Measurements from ENCODE around the gene MRPL27. TPM values are rescaled to one million over a fixed set of nuclear protein-coding genes. Genes with fewer than 3 reads are reported as not detected.

Gene MRPL27
- total and polyA plus RNA-seq, 3 experiments from 2014 or later = 49.2 to 88.8 (median 87.2) TPM

- H3K9me3 ChIP-seq (ENCODE audit: low read length) = no peaks in the 10 kb centered on the region
- Mint-ChIP-seq H3K36me3 (peaks cover 0 to 56% (median 0%) of the 10 kb centered on the region in 3 donors), H3K4me3 (no peak overlapping the region)
Measured at GRCh38 chr17:50359005-50359699, 13.8 kb downstream of the MRPL27 start.

GRCh38 chr17:50358177-50358576, 14.8 kb downstream of the MRPL27 start:
- DNase-seq = no peak

More at GRCh38 chr17:50359005-50359699, 13.8 kb downstream of the MRPL27 start:
- H3K27me3 ChIP-seq (ENCODE audit: insufficient read depth, low read length, poor library complexity, severe bottlenecking) = no peaks in the 10 kb centered on the region
- no peaks in the 10 kb centered on the region for H3K27me3 Mint-ChIP-seq
- peaks cover 5% of the 10 kb centered on the region for H3K4me1 ChIP-seq (ENCODE audit: insufficient read depth, low read length)
- no peak overlapping the region for H3K4me3 ChIP-seq (ENCODE audit: low read length)
- H3K36me3 ChIP-seq (ENCODE audit: insufficient read depth, low read length) = peaks cover 6% of the 10 kb centered on the region
- DNase-seq = no peak
- peak overlapping the region in 2 of 8 donors; percentile 5 to 32 for H3K27ac Mint-ChIP-seq
- H3K9me3 Mint-ChIP-seq = no peaks in the 10 kb centered on the region
- H3K4me1 Mint-ChIP-seq = peaks cover 9 to 15% (median 12%) of the 10 kb centered on the region in 3 donors
- POLR2A ChIA-PET = no interaction called here
- H3K27ac ChIP-seq (ENCODE audit: low read depth, low read length) = no peak overlapping the region
- CTCF ChIA-PET = interaction anchor here (2.7 kb wide), 1 partner anchor 38 kb away, joined by 11 read pairs; the partner anchor contains the start of gene LRRC59

GRCh38 chr17:50356892-50357510, 16.0 kb downstream of the MRPL27 start:
- H3K27me3 ChIP-seq (ENCODE audit: insufficient read depth, low read length, poor library complexity, severe bottlenecking) = no peaks in the 10 kb centered on the region
- Mint-ChIP-seq H3K4me3 (no peak overlapping the region), H3K27me3 (no peaks in the 10 kb centered on the region), H3K4me1 (peaks cover 5 to 8% (median 6%) of the 10 kb centered on the region in 3 donors), H3K9me3 (no peaks in the 10 kb centered on the region), H3K36me3 (peaks cover 0 to 71% (median 0%) of the 10 kb centered on the region in 3 donors), H3K27ac (no peak overlapping the region)
- peaks cover 6% of the 10 kb centered on the region for H3K36me3 ChIP-seq (ENCODE audit: insufficient read depth, low read length)
- POLR2A ChIA-PET = no interaction called here
- H3K4me1 ChIP-seq (ENCODE audit: insufficient read depth, low read length) = no peaks in the 10 kb centered on the region
- H3K27ac ChIP-seq (ENCODE audit: low read depth, low read length) = no peak overlapping the region
- no peaks in the 10 kb centered on the region for H3K9me3 ChIP-seq (ENCODE audit: low read length)
- no peak for DNase-seq
- H3K4me3 ChIP-seq (ENCODE audit: low read length) = no peak overlapping the region
- CTCF ChIA-PET = no interaction called here

More at GRCh38 chr17:50358177-50358576, 14.8 kb downstream of the MRPL27 start:
- H3K4me1 ChIP-seq (ENCODE audit: insufficient read depth, low read length) = peaks cover 5% of the 10 kb centered on the region
- H3K36me3 ChIP-seq (ENCODE audit: insufficient read depth, low read length) = peaks cover 6% of the 10 kb centered on the region
- no peaks in the 10 kb centered on the region for H3K9me3 ChIP-seq (ENCODE audit: low read length)
- Mint-ChIP-seq H3K36me3 (peaks cover 0 to 62% (median 0%) of the 10 kb centered on the region in 3 donors), H3K27me3 (no peaks in the 10 kb centered on the region), H3K4me3 (no peak overlapping the region), H3K27ac (peak overlapping the region in 1 of 8 donors; percentile 44), H3K9me3 (no peaks in the 10 kb centered on the region), H3K4me1 (peaks cover 9 to 15% (median 9%) of the 10 kb centered on the region in 3 donors)
- ChIA-PET CTCF (interaction anchor here (2.7 kb wide), 1 partner anchor 39 kb away, joined by 11 read pairs; the partner anchor contains the start of gene LRRC59), POLR2A (no interaction called here)
- no peak overlapping the region for H3K27ac ChIP-seq (ENCODE audit: low read depth, low read length)
- no peak overlapping the region for H3K4me3 ChIP-seq (ENCODE audit: low read length)
- H3K27me3 ChIP-seq (ENCODE audit: insufficient read depth, low read length, poor library complexity, severe bottlenecking) = no peaks in the 10 kb centered on the region

GRCh38 chr17:50356418-50356817, 16.6 kb downstream of the MRPL27 start:
- Mint-ChIP-seq H3K27me3 (no peaks in the 10 kb centered on the region), H3K27ac (no peak overlapping the region), H3K4me1 (peaks cover 6 to 9% (median 7%) of the 10 kb centered on the region in 3 donors), H3K4me3 (peak overlapping the region in 1 of 7 donors; percentile 32), H3K9me3 (no peaks in the 10 kb centered on the region), H3K36me3 (peaks cover 0 to 77% (median 1%) of the 10 kb centered on the region in 3 donors)
- Histone ChIP-seq H3K4me3 (ENCODE audit: low read length) (no peak overlapping the region), H3K27ac (ENCODE audit: low read depth, low read length) (no peak overlapping the region), H3K36me3 (ENCODE audit: insufficient read depth, low read length) (peaks cover 6% of the 10 kb centered on the region), H3K4me1 (ENCODE audit: insufficient read depth, low read length) (no peaks in the 10 kb centered on the region), H3K9me3 (ENCODE audit: low read length) (no peaks in the 10 kb centered on the region), H3K27me3 (ENCODE audit: insufficient read depth, low read length, poor library complexity, severe bottlenecking) (no peaks in the 10 kb centered on the region)
- ChIA-PET CTCF (no interaction called here), POLR2A (no interaction called here)
- no peak for DNase-seq

GRCh38 chr17:50355701-50356341, 17.2 kb downstream of the MRPL27 start:
- no peaks in the 10 kb centered on the region for H3K9me3 Mint-ChIP-seq
- Histone ChIP-seq H3K4me3 (ENCODE audit: low read length) (no peak overlapping the region), H3K27me3 (ENCODE audit: insufficient read depth, low read length, poor library complexity, severe bottlenecking) (no peaks in the 10 kb centered on the region), H3K4me1 (ENCODE audit: insufficient read depth, low read length) (no peaks in the 10 kb centered on the region), H3K9me3 (ENCODE audit: low read length) (no peaks in the 10 kb centered on the region), H3K36me3 (ENCODE audit: insufficient read depth, low read length) (peaks cover 6% of the 10 kb centered on the region), H3K27ac (ENCODE audit: low read depth, low read length) (no peak overlapping the region)
- no peak for DNase-seq
- peaks cover 0 to 77% (median 1%) of the 10 kb centered on the region in 3 donors for H3K36me3 Mint-ChIP-seq
- H3K27me3 Mint-ChIP-seq = no peaks in the 10 kb centered on the region
- H3K4me3 Mint-ChIP-seq = no peak overlapping the region
- POLR2A ChIA-PET = no interaction called here
- H3K27ac Mint-ChIP-seq = no peak overlapping the region
- peaks cover 9 to 10% (median 10%) of the 10 kb centered on the region in 3 donors for H3K4me1 Mint-ChIP-seq
- CTCF ChIA-PET = no interaction called here

- no peaks in the 10 kb centered on the region for H3K9me3 Mint-ChIP-seq
- peaks cover 0 to 3% of the 10 kb centered on the region in 2 donors for H3K27me3 Mint-ChIP-seq
- CTCF ChIA-PET = no interaction called here
- POLR2A ChIA-PET = no interaction called here
- peaks cover 9 to 14% (median 14%) of the 10 kb centered on the region in 3 donors for H3K4me1 Mint-ChIP-seq
- no peak for DNase-seq
- Histone ChIP-seq H3K9me3 (ENCODE audit: low read length) (no peaks in the 10 kb centered on the region), H3K4me3 (ENCODE audit: low read length) (no peak overlapping the region), H3K36me3 (ENCODE audit: insufficient read depth, low read length) (peaks cover 6% of the 10 kb centered on the region), H3K27me3 (ENCODE audit: insufficient read depth, low read length, poor library complexity, severe bottlenecking) (no peaks in the 10 kb centered on the region), H3K4me1 (ENCODE audit: insufficient read depth, low read length) (no peaks in the 10 kb centered on the region), H3K27ac (ENCODE audit: low read depth, low read length) (no peak overlapping the region)
- H3K36me3 Mint-ChIP-seq = peaks cover 0 to 75% (median 1%) of the 10 kb centered on the region in 3 donors
- H3K27ac Mint-ChIP-seq = peak overlapping the region in 1 of 8 donors; percentile 60
- H3K4me3 Mint-ChIP-seq = no peak overlapping the region
Measured at GRCh38 chr17:50355336-50355700, 17.7 kb downstream of the MRPL27 start.

- Mint-ChIP-seq H3K27ac (peak overlapping the region in 1 of 8 donors; percentile 60), H3K4me3 (no peak overlapping the region)
- peak in 1 of 5 donors; percentile 30 for DNase-seq
Measured at GRCh38 chr17:50354776-50355175, 18.2 kb downstream of the MRPL27 start.

GRCh38 chr17:50354198-50354597, 18.8 kb downstream of the MRPL27 start:
- H3K36me3 Mint-ChIP-seq = peaks cover 0 to 69% (median 1%) of the 10 kb centered on the region in 3 donors
- POLR2A ChIA-PET = no interaction called here
- H3K4me3 ChIP-seq (ENCODE audit: low read length) = no peak overlapping the region

More at GRCh38 chr17:50354776-50355175, 18.2 kb downstream of the MRPL27 start:
- Histone ChIP-seq H3K36me3 (ENCODE audit: insufficient read depth, low read length) (peaks cover 6% of the 10 kb centered on the region), H3K27ac (ENCODE audit: low read depth, low read length) (no peak overlapping the region), H3K4me3 (ENCODE audit: low read length) (no peak overlapping the region), H3K9me3 (ENCODE audit: low read length) (no peaks in the 10 kb centered on the region), H3K27me3 (ENCODE audit: insufficient read depth, low read length, poor library complexity, severe bottlenecking) (no peaks in the 10 kb centered on the region), H3K4me1 (ENCODE audit: insufficient read depth, low read length) (no peaks in the 10 kb centered on the region)
- peaks cover 9 to 14% (median 14%) of the 10 kb centered on the region in 3 donors for H3K4me1 Mint-ChIP-seq
- POLR2A ChIA-PET = no interaction called here
- CTCF ChIA-PET = no interaction called here
- H3K27me3 Mint-ChIP-seq = peaks cover 0 to 3% of the 10 kb centered on the region in 2 donors
- H3K36me3 Mint-ChIP-seq = peaks cover 0 to 73% (median 1%) of the 10 kb centered on the region in 3 donors
- H3K9me3 Mint-ChIP-seq = no peaks in the 10 kb centered on the region

More at GRCh38 chr17:50354198-50354597, 18.8 kb downstream of the MRPL27 start:
- no peak overlapping the region for H3K4me3 Mint-ChIP-seq
- Histone ChIP-seq H3K27me3 (ENCODE audit: insufficient read depth, low read length, poor library complexity, severe bottlenecking) (no peaks in the 10 kb centered on the region), H3K4me1 (ENCODE audit: insufficient read depth, low read length) (no peaks in the 10 kb centered on the region), H3K36me3 (ENCODE audit: insufficient read depth, low read length) (peaks cover 6% of the 10 kb centered on the region), H3K9me3 (ENCODE audit: low read length) (no peaks in the 10 kb centered on the region), H3K27ac (ENCODE audit: low read depth, low read length) (no peak overlapping the region)
- H3K27ac Mint-ChIP-seq = peak overlapping the region in 2 of 8 donors; percentile 29 to 72
- no peaks in the 10 kb centered on the region for H3K9me3 Mint-ChIP-seq
- H3K27me3 Mint-ChIP-seq = peaks cover 0 to 3% of the 10 kb centered on the region in 2 donors
- peaks cover 9 to 14% (median 14%) of the 10 kb centered on the region in 3 donors for H3K4me1 Mint-ChIP-seq
- CTCF ChIA-PET = no interaction called here
- no peak for DNase-seq
